RWPE1 (cell line): ENCODE measurements around the gene EPM2AIP1.

ENCODE experiments used
- CTCF ChIA-PET: fragments of 350-600 bp; sonication (Branson Sonifier 250); formaldehyde crosslinking; extraction: SDS; loops from one replicate; lab custom pipeline; 2021; lab: Yijun Ruan, JAX
- POLR2A ChIA-PET: fragments of 400-600 bp; formaldehyde crosslinking; extraction: SDS; loops from one replicate; lab custom pipeline; 2020; ENCODE audit warnings: antibody characterized with exemption; ENCODE audit not compliant: low non-redundant PET; lab: Yijun Ruan, JAX
- DNase-seq: peaks from one replicate; pipeline ENCODE4 v3.0.0; 2012; ENCODE audit warnings: low spot score
- H3K27ac ChIP-seq: fragments of 450-650 bp; 2 replicates; pipeline ENCODE4 v1.5.1; 2017
- TF ChIP-seq, protein P1 (sequence below): fragments of 450-650 bp; conservative IDR thresholded peaks from 2 replicates; pipeline ENCODE4 v1.5.1; 2017; ENCODE audit warnings: low read depth, mild to moderate bottlenecking

The EPM2AIP1 gene

GRCh38 chr3:36944641-36945270 is 48.2 kb downstream of the EPM2AIP1 start, which contains the start of gene TRANK1:
Gene TRANK1, minus strand, starts transcription at chr3:36945054. Its CDS starts 245 bp downstream, at chr3:36944809.
- ChIA-PET CTCF (no interaction called here), POLR2A (no interaction called here)
- H3K27ac ChIP-seq: peak within 1 kb of the TSS; percentile 24; the same call in 1 of the 2 replicates
- TF ChIP-seq, protein P1, sequence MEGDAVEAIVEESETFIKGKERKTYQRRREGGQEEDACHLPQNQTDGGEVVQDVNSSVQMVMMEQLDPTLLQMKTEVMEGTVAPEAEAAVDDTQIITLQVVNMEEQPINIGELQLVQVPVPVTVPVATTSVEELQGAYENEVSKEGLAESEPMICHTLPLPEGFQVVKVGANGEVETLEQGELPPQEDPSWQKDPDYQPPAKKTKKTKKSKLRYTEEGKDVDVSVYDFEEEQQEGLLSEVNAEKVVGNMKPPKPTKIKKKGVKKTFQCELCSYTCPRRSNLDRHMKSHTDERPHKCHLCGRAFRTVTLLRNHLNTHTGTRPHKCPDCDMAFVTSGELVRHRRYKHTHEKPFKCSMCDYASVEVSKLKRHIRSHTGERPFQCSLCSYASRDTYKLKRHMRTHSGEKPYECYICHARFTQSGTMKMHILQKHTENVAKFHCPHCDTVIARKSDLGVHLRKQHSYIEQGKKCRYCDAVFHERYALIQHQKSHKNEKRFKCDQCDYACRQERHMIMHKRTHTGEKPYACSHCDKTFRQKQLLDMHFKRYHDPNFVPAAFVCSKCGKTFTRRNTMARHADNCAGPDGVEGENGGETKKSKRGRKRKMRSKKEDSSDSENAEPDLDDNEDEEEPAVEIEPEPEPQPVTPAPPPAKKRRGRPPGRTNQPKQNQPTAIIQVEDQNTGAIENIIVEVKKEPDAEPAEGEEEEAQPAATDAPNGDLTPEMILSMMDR: no peak
- peak; percentile 11 for DNase-seq

- H3K27ac ChIP-seq: peak overlapping the region; percentile 24; the same call in 1 of the 2 replicates
- POLR2A ChIA-PET: no interaction called here
- peak; percentile 40 for DNase-seq
Observed at GRCh38 chr3:36944012-36944640, 48.8 kb downstream of the EPM2AIP1 start.

GRCh38 chr3:36943601-36944000 is 49.3 kb downstream of the EPM2AIP1 start:
- TF ChIP-seq, protein P1: no peak
- no peak for DNase-seq
- ChIA-PET POLR2A (no interaction called here), CTCF (interaction anchor here (0.5 kb wide), 1 partner anchor 15 kb away, joined by 6 read pairs; no protein-coding TSS in a partner anchor)
- no peak overlapping the region for H3K27ac ChIP-seq

More at GRCh38 chr3:36944012-36944640, 48.8 kb downstream of the EPM2AIP1 start:
- CTCF ChIA-PET: interaction anchor here (0.5 kb wide), 1 partner anchor 15 kb away, joined by 6 read pairs; no protein-coding TSS in a partner anchor
- TF ChIP-seq, protein P1: no peak; the same call in 1 of the 2 replicates

DNA sequence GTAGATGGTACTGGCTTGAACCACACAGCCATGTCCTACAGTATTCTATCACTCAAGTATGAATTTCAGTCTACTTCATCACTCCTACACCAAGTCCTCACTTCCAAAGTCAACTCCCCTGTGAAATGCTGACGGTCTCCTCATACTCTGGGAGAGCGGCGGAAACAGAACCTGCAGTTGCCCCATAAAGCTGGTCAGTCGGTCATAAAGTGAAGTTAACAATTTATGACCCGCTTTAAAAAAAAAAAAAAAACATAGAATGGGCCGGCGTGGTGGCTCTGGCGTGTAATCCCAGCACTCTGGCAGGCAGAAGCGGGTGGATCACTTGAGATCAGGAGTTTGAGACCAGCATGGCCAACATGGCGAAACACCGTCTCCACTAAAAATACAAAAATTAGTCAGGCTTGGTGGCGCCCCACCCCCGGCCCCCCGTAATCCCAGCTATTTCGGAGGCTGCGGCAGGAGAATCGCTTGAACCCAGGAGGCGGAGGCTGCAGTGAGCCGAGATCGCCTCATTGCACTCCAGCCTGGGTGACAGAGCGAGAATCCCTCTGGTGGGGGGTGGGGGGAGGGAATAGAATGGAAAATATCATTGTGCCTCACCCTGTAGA is 50.2 kb downstream of the EPM2AIP1 start:
- H3K27ac ChIP-seq: no peak overlapping the region
- POLR2A ChIA-PET: no interaction called here
- CTCF ChIA-PET: interaction anchor here (0.6 to 0.7 kb wide), 2 partner anchors 219 to 1243 kb away, joined by 3 to 4 read pairs; no protein-coding TSS in a partner anchor
- TF ChIP-seq, protein P1: no peak
- DNase-seq: no peak

DNA sequence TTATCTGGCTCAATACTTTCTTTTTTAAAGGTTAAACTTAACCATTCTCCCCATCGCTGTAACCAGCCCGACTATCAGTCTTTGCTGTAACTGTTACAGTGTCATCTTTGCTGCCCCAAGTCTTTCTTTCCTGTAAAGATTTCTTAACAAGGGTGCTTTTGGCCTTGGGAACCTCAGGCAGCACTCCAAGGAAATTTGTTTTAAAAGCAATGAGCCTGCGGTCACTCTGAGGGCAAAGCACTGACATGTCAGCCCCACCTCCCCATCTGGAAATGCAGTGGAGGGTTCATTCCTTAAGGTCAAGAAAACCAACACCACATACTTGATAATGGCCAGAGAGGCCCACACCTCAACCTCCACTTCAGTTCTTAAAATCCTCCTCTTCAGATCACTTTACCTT is 51.3 kb downstream of the EPM2AIP1 start:
- TF ChIP-seq, protein P1: no peak
- H3K27ac ChIP-seq: no peak overlapping the region
- CTCF ChIA-PET: no interaction called here

GRCh38 chr3:36941162-36941561 is 51.8 kb downstream of the EPM2AIP1 start:
- TF ChIP-seq, protein P1: no peak
- POLR2A ChIA-PET: no interaction called here
- DNase-seq: no peak
- no peak overlapping the region for H3K27ac ChIP-seq
- CTCF ChIA-PET: no interaction called here

More for the DNA sequence above, 51.3 kb downstream of the EPM2AIP1 start:
- no peak for DNase-seq
- POLR2A ChIA-PET: no interaction called here
